ENCODE results near the gene SH3BP4.
A peak's percentile ranks its signal among the peaks of the same experiment; 100 is the strongest.

The SH3BP4 gene

GRCh38 chr2:234963773-234964615 lies 12.2 kb downstream of the SH3BP4 start:
- Histone ChIP-seq H3K27me3 (no peaks in the 10 kb centered on the region), H3K36me3 (no peaks in the 10 kb centered on the region), H3K27ac (no peak overlapping the region), H3K4me1 (peaks cover 11% of the 10 kb centered on the region), H4K20me1 (no peaks in the 10 kb centered on the region), H3K9me3 (no peaks in the 10 kb centered on the region), H3K4me2 (no peak overlapping the region), H3K4me3 (no peak overlapping the region), H3K9ac (no peak overlapping the region)
- TF ChIP-seq Cebpa-rat (IDR thresholded peaks at IDR 0.05), result no peak

- Histone ChIP-seq H3K9ac (no peak overlapping the region), H3K9me3 (no peaks in the 10 kb centered on the region), H4K20me1 (no peaks in the 10 kb centered on the region), H3K4me2 (no peak overlapping the region), H3K4me3 (no peak overlapping the region), H3K27me3 (no peaks in the 10 kb centered on the region), H3K4me1 (peaks cover 20% of the 10 kb centered on the region), H3K27ac (no peak overlapping the region), H3K36me3 (no peaks in the 10 kb centered on the region)
- no peak for TF ChIP-seq Cebpa-rat (IDR thresholded peaks at IDR 0.05)
Measured at GRCh38 chr2:234964631-234965461, 13.0 kb downstream of the SH3BP4 start.

GRCh38 chr2:234966340-234966739 lies 14.5 kb downstream of the SH3BP4 start:
- H3K4me1 ChIP-seq, result peaks cover 21% of the 10 kb centered on the region
- no peak for TF ChIP-seq Cebpa-rat (IDR thresholded peaks at IDR 0.05)
- no peaks in the 10 kb centered on the region for H3K36me3 ChIP-seq
- no peaks in the 10 kb centered on the region for H3K9me3 ChIP-seq
- no peak overlapping the region for H3K9ac ChIP-seq
- H3K4me2 ChIP-seq, result no peak overlapping the region
- no peaks in the 10 kb centered on the region for H3K27me3 ChIP-seq
- H3K27ac ChIP-seq, result no peak overlapping the region
- H3K4me3 ChIP-seq, result no peak overlapping the region
- H4K20me1 ChIP-seq, result no peaks in the 10 kb centered on the region

- Histone ChIP-seq H3K4me3 (no peak overlapping the region), H3K9ac (no peak overlapping the region), H3K27me3 (no peaks in the 10 kb centered on the region), H3K27ac (no peak overlapping the region), H3K36me3 (no peaks in the 10 kb centered on the region), H4K20me1 (no peaks in the 10 kb centered on the region), H3K4me2 (no peak overlapping the region), H3K9me3 (no peaks in the 10 kb centered on the region), H3K4me1 (peaks cover 21% of the 10 kb centered on the region)
- TF ChIP-seq Cebpa-rat (IDR thresholded peaks at IDR 0.05), result no peak
Measured at GRCh38 chr2:234967201-234967869, 15.5 kb downstream of the SH3BP4 start.

GRCh38 chr2:234967870-234968208 lies 16.0 kb downstream of the SH3BP4 start:
- no peak for TF ChIP-seq Cebpa-rat (IDR thresholded peaks at IDR 0.05)
- H3K27me3 ChIP-seq, result no peaks in the 10 kb centered on the region
- no peak overlapping the region for H3K9ac ChIP-seq
- H3K4me3 ChIP-seq, result no peak overlapping the region
- no peaks in the 10 kb centered on the region for H3K36me3 ChIP-seq
- peak overlapping the region; percentile 80 for H3K4me2 ChIP-seq
- no peaks in the 10 kb centered on the region for H4K20me1 ChIP-seq
- H3K9me3 ChIP-seq, result no peaks in the 10 kb centered on the region
- H3K27ac ChIP-seq, result no peak overlapping the region
- peaks cover 21% of the 10 kb centered on the region for H3K4me1 ChIP-seq

- H3K36me3 ChIP-seq, result no peaks in the 10 kb centered on the region
- H3K4me3 ChIP-seq, result peak overlapping the region; percentile 5; the same call in 1 of the 2 replicates
- H3K27ac ChIP-seq, result peak overlapping the region; percentile 28; the same call in 1 of the 2 replicates
- TF ChIP-seq Cebpa-rat (IDR thresholded peaks at IDR 0.05), result no peak
- peak overlapping the region; percentile 80 for H3K4me2 ChIP-seq
- H3K9ac ChIP-seq, result peak overlapping the region; percentile 36; the same call in 1 of the 2 replicates
- no peaks in the 10 kb centered on the region for H4K20me1 ChIP-seq
- H3K27me3 ChIP-seq, result no peaks in the 10 kb centered on the region
- H3K4me1 ChIP-seq, result peaks cover 21% of the 10 kb centered on the region
- no peaks in the 10 kb centered on the region for H3K9me3 ChIP-seq
Measured at GRCh38 chr2:234968631-234969305, 17.0 kb downstream of the SH3BP4 start.

GRCh38 chr2:234969306-234970098 lies 17.7 kb downstream of the SH3BP4 start:
- Histone ChIP-seq H4K20me1 (no peaks in the 10 kb centered on the region), H3K36me3 (no peaks in the 10 kb centered on the region), H3K4me3 (peak overlapping the region; percentile 5; the same call in 1 of the 2 replicates), H3K4me2 (peak overlapping the region; percentile 80), H3K9ac (0 out of 2 replicates have a peak overlapping the region, but pooled peaks have one; percentile 36), H3K9me3 (no peaks in the 10 kb centered on the region), H3K4me1 (peaks cover 24% of the 10 kb centered on the region), H3K27ac (peak overlapping the region; percentile 28; the same call in 1 of the 2 replicates), H3K27me3 (no peaks in the 10 kb centered on the region)
- TF ChIP-seq Cebpa-rat (IDR thresholded peaks at IDR 0.05), result no peak

- Histone ChIP-seq H3K27ac (no peak overlapping the region), H3K9me3 (no peaks in the 10 kb centered on the region), H4K20me1 (no peaks in the 10 kb centered on the region), H3K9ac (no peak overlapping the region), H3K4me2 (no peak overlapping the region), H3K27me3 (no peaks in the 10 kb centered on the region), H3K4me1 (peaks cover 30% of the 10 kb centered on the region), H3K36me3 (no peaks in the 10 kb centered on the region), H3K4me3 (no peak overlapping the region)
- no peak for TF ChIP-seq Cebpa-rat (IDR thresholded peaks at IDR 0.05)
Measured at GRCh38 chr2:234970099-234970440, 18.3 kb downstream of the SH3BP4 start.

GRCh38 chr2:234970477-234970882 lies 18.7 kb downstream of the SH3BP4 start:
- no peak overlapping the region for H3K27ac ChIP-seq
- H3K9ac ChIP-seq, result no peak overlapping the region
- H3K4me1 ChIP-seq, result peaks cover 34% of the 10 kb centered on the region

More at GRCh38 chr2:234970477-234970882, 18.7 kb downstream of the SH3BP4 start:
- H3K4me3 ChIP-seq, result no peak overlapping the region
- no peaks in the 10 kb centered on the region for H3K27me3 ChIP-seq
- H3K4me2 ChIP-seq, result no peak overlapping the region
- H3K36me3 ChIP-seq, result no peaks in the 10 kb centered on the region
- H3K9me3 ChIP-seq, result no peaks in the 10 kb centered on the region
- H4K20me1 ChIP-seq, result no peaks in the 10 kb centered on the region
- TF ChIP-seq Cebpa-rat (IDR thresholded peaks at IDR 0.05), result no peak

Measured in BLaER1 (cell line).